HCT116 (cell line): ENCODE data around the gene DNM3.

Source experiments
- CEBPB ChIP-seq: IDR thresholded peaks from 2 replicates; pipeline ENCODE4 v1.6.1; 2012; ENCODE audit warnings: low read depth
- CTCF ChIP-seq, 3 experiments: fragments of 200-600 bp in 1 of 3; sonication (generic) in 1 of 3; IDR thresholded peaks in 2 of 3; conservative IDR thresholded peaks in 1 of 3; 2 replicates each; pipeline ENCODE4 v1.5.1; 2012 to 2017; ENCODE audit warnings: low read depth in 2 of 3, low read length in 2 of 3, antibody characterized with exemption in 1 of 3, borderline replicate concordance in 1 of 3, control low read depth in 1 of 3, mild to moderate bottlenecking in 1 of 3, mixed read lengths in 1 of 3, mixed run types in 1 of 3, moderate library complexity in 1 of 3; ENCODE audit not compliant: insufficient read depth in 1 of 3
- EZH2 ChIP-seq: fragments of 200-600 bp; sonication (generic); IDR thresholded peaks from 2 replicates; pipeline ENCODE4 v1.6.1; 2017; ENCODE audit warnings: antibody characterized with exemption, mixed run types
- EZH2phosphoT487 ChIP-seq: fragments of 200-600 bp; IDR thresholded peaks from 2 replicates; pipeline ENCODE4 v1.6.1; 2018; ENCODE audit warnings: antibody characterized with exemption, borderline replicate concordance
- POLR2A ChIP-seq: IDR thresholded peaks from 2 replicates; pipeline ENCODE4 v1.7.0; 2011; ENCODE audit warnings: borderline replicate concordance; ENCODE audit not compliant: insufficient read depth, insufficient read length; ENCODE audit errors: extremely low read depth
- POLR2AphosphoS5 ChIP-seq: IDR thresholded peaks from 2 replicates; pipeline ENCODE4 v1.6.1; 2011; ENCODE audit warnings: mild to moderate bottlenecking, low read depth, low read length, moderate library complexity
- ZNF274 ChIP-seq: fragments of 200-500 bp; sonication (Bioruptor generic); IDR thresholded peaks from 2 replicates; pipeline ENCODE4 v1.6.1; 2014; ENCODE audit warnings: mild to moderate bottlenecking, low read depth, low read length, inconsistent platforms
- TF ChIP-seq, protein P1 (sequence below): IDR thresholded peaks from 2 replicates; pipeline ENCODE4 v1.6.1; 2012; ENCODE audit warnings: low read depth
- TF ChIP-seq, protein P2 (sequence below): IDR thresholded peaks from 2 replicates; pipeline ENCODE4 v1.6.1; 2011; ENCODE audit warnings: mild to moderate bottlenecking, low read length, moderate library complexity; ENCODE audit not compliant: insufficient replicate concordance; ENCODE audit errors: extremely low read depth

DNA sequence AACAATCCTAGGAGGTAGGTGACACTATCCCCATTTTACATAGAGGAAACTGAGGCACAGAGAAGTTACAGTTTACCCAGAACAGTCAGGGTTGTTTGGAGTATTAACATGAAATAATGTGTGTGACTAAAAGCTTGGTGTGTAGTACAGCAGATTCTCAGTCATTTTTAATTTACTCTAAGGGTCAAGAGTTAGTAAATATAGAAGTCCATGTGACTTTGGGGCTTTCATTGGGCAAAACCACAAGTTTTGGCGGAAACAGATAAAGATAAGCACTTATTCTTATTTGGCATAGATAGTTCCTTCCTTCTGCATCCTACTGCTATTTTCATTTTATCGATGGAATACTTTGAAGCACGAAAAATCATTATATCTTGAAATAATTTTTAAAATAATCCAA lies 128.5 kb downstream of the DNM3 start:
- TF ChIP-seq CTCF (IDR thresholded peaks at IDR 0.05 in 2 of 3, conservative IDR thresholded peaks at IDR 0.05 in 1 of 3; ENCODE audit: borderline replicate concordance in 1 of 3, insufficient read depth in 1 of 3, low read depth in 2 of 3, low read length in 2 of 3) (no peak), POLR2A (no peak), POLR2AphosphoS5 (no peak), EZH2phosphoT487 (no peak), EZH2 (no peak), CEBPB (no peak), ZNF274 (no peak)
- TF ChIP-seq, protein P1, sequence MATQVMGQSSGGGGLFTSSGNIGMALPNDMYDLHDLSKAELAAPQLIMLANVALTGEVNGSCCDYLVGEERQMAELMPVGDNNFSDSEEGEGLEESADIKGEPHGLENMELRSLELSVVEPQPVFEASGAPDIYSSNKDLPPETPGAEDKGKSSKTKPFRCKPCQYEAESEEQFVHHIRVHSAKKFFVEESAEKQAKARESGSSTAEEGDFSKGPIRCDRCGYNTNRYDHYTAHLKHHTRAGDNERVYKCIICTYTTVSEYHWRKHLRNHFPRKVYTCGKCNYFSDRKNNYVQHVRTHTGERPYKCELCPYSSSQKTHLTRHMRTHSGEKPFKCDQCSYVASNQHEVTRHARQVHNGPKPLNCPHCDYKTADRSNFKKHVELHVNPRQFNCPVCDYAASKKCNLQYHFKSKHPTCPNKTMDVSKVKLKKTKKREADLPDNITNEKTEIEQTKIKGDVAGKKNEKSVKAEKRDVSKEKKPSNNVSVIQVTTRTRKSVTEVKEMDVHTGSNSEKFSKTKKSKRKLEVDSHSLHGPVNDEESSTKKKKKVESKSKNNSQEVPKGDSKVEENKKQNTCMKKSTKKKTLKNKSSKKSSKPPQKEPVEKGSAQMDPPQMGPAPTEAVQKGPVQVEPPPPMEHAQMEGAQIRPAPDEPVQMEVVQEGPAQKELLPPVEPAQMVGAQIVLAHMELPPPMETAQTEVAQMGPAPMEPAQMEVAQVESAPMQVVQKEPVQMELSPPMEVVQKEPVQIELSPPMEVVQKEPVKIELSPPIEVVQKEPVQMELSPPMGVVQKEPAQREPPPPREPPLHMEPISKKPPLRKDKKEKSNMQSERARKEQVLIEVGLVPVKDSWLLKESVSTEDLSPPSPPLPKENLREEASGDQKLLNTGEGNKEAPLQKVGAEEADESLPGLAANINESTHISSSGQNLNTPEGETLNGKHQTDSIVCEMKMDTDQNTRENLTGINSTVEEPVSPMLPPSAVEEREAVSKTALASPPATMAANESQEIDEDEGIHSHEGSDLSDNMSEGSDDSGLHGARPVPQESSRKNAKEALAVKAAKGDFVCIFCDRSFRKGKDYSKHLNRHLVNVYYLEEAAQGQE, result no peak
- TF ChIP-seq, protein P2, sequence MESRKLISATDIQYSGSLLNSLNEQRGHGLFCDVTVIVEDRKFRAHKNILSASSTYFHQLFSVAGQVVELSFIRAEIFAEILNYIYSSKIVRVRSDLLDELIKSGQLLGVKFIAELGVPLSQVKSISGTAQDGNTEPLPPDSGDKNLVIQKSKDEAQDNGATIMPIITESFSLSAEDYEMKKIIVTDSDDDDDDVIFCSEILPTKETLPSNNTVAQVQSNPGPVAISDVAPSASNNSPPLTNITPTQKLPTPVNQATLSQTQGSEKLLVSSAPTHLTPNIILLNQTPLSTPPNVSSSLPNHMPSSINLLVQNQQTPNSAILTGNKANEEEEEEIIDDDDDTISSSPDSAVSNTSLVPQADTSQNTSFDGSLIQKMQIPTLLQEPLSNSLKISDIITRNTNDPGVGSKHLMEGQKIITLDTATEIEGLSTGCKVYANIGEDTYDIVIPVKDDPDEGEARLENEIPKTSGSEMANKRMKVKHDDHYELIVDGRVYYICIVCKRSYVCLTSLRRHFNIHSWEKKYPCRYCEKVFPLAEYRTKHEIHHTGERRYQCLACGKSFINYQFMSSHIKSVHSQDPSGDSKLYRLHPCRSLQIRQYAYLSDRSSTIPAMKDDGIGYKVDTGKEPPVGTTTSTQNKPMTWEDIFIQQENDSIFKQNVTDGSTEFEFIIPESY, result no peak
